Measurements from ENCODE around the gene LNX2.
"Not testable (repeated sequence)": the region's sequence is repeated elsewhere in the genome, so short reads cannot be mapped to it uniquely, and the experiment has no call there.

Gene LNX2

DNA sequence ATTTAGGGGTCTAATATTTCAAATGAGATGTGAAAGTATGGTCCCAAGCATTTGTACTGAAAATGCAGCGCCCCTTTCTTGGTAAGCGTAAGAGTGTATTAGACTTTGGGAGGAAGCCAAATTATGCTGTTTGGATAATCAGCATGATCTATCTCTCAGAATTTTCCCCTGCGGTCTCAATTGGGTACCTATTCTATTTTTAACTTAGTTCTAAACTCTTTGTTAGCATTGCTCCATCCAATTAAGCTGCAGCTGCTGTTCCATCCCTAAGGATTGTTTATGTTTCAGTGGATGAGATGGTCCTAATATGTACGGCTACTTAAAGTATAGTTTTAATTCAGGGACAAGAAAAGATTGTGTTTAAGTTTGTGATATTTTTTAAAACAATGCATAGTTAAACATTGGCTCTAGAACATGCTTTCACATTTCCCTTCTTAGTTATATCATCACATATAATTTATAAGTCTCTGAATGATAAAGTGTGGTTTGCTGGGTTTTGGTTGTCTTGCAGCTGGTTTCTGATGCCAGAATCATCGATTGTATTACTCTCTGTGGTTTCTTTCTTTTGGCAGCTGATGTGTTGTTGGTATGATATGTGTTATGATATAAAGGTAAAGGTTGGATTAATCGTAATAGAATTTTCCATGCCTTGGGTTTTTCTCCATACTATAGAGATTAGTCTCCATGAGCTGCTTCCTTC lies 16.4 kb upstream of the LNX2 start:
- DNase-seq: no peak

DNA sequence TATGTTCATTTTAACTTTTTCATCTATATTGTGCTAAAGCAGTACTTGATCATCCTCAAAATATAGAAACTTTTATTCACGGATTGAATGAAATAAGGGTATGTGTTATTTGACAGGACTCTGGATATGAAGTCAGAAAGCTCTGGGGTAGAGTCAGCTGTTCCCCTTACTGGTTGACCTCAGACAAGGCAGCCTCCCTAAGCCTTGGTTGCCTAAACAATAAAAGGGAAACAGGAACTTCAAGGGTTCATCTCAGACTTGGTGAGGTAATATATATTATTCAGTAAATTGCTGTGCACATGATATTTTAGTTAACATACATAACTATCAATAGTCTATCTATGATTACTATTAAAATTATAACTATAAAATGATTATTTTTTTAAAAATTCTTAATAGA lies 14.9 kb upstream of the LNX2 start:
- no peak for DNase-seq

- DNase-seq: no peak
These were observed 14.5 kb upstream of the LNX2 start for GRCh38 chr13:27634791-27635190.

- DNase-seq: no peak
These were observed 13.9 kb upstream of the LNX2 start for GRCh38 chr13:27634231-27634630.

- DNase-seq: no peak
These were observed 12.3 kb upstream of the LNX2 start for GRCh38 chr13:27632648-27633047.

DNA sequence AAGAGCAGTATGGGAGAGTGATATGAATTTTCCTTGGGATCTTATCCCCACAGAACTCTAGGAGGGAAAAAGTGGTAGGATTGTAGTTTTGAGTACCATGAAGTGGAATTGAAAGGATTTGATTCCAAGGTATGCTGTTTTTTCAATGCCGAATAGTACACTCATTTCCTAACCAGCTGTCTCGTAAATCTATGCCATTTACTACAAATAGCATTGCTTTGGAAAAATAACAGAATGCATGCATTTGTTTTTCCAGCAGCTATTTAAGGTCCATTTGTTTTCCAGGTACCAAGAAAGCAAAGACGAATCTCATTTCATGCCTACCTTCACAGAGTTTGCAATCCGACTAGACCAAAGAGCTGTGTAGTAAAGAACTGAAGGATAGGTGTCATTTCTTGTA lies 11.9 kb upstream of the LNX2 start:
- no peak for DNase-seq

GRCh38 chr13:27631665-27632064 lies 11.3 kb upstream of the LNX2 start:
- DNase-seq: no peak

DNA sequence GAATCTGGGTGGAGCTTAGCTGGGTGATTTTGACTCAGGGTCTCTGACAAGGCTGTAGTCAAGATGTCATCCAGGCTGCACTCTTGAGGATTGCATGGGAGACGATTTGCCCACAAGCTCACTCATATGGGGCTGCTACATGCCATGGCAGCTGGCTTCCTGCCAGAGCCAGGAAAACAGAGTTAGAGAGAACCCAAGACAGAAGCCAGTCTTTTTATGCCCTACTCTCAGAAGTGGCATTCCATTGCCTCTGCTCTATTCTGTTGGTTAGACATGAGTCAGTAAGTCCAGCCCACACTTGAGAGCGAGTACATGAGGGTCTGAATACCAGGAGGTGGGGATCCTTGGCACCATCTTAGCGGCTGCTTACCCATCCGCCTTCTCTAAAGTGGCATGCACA lies 10.8 kb upstream of the LNX2 start:
- DNase-seq: no peak

GRCh38 chr13:27628766-27629165 lies 8.4 kb upstream of the LNX2 start:
- not testable (repeated sequence) for DNase-seq

- no peak for DNase-seq
These were observed 7.8 kb upstream of the LNX2 start for GRCh38 chr13:27628081-27628480.

DNA sequence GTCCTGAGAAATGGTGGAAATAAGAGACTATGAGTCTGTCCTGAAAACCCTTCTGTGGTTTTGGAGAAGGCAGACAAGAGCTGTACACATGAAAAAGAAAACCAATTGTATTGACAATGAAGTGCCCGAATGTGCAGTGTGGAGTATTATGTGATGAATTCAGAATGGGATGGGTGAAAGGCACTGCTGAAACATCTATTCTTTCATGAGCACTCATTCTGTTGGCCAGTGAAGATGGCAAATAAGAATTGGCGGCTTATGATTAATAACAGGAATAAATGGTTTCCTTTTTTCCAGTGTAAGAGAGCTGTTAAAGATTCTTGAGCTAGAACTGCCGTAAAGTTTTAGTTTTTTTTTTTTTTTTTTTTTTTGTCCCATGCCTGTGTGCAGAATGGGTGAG lies 7.1 kb upstream of the LNX2 start:
- DNase-seq: no peak

DNA sequence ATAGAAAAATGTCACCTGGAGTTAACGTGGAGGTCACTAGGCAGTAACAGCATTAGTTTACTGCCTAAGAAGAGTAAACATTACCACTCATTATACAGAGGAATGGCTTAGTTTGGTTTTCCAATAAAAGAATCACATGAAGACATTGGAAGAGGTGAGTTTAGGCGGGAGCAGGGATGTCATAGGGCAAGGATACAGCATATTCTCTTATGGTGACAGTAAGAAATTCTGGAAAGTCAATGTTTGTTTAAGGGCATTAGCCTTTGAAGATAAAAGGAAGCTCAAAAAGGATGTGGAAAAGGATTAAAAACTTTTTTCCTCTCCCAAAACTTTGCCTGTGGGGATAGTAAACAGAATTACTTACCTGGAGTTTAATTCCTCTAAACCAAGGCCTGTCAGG lies 5.5 kb upstream of the LNX2 start:
- no peak for DNase-seq

DNA sequence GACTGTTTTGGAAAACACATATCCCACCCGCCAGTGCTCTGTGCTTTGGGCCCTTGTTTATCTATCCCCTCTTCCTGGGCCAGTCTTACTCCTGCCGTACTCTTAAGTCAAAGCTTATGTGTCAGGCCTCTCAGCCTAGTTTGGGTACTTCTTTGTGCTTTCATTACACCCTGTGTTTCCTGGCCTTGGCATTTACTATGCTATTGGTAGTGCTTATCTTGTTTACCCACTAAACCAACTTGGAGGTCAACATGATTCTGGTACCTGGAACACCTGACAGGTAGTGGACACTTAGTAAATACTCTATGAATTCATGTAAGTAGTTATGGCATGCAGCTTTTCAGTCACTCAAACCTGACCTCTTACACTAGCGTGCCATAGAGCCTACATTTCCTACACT lies 3.7 kb upstream of the LNX2 start:
- DNase-seq: no peak

- DNase-seq: no peak
These were observed 2.6 kb upstream of the LNX2 start for GRCh38 chr13:27622881-27623280.

DNA sequence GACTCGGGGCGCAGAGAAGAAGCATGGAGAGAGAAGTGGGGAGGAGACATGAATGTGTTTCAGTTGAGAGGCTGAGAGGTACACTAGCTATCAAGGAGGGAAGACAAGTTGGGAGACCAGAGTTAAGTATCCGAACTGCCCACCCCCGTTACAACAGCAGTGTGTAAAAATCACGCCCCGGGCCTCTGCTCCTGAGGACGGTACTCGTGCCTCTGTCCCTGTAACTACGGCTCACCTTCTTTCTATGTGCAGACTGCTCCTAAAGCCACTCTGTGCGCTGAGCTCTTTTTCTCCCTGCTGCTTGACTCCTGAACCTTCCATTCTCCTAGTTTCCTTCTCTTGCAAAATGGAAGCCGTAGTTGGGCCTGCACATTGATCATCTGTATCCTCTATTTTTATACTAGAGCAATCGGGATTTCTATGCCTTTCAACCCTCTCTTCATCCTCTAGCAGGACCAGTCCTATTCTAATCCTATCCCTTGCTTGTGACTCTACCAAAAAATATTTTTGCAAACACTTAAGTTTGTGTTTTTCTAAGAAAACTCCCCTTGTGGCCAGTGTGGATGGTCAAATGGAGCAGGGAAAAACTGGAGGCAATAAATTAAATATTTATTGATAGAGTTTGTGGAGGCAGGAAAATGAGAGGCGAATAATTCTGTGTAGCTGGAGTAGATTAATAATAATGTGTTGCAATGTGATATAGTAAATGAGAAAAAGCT lies 1.9 kb upstream of the LNX2 start:
- no peak for DNase-seq

GRCh38 chr13:27621366-27622101 lies 1.2 kb upstream of the LNX2 start, which contains the start of gene POLR1D:
TSS of gene POLR1D (plus strand) at chr13:27621892. CDS start at chr13:27621984, 92 bp downstream.
- peak; percentile 74 to 86 (median 82) for DNase-seq

DNA sequence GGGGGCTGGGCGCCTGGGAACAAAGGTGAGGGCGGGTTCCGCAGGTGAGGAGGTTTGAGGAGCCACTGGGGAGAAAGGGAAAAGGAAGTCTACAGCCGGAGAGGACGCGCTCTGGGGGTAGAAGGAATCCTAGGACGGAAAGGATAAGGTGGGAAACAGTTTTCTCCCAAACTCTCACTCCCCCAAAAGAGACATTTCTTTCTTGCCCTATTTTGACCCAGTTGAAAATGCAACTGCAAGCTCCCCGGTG lies 712 bp upstream of the LNX2 start:
- DNase-seq: no peak

DNA sequence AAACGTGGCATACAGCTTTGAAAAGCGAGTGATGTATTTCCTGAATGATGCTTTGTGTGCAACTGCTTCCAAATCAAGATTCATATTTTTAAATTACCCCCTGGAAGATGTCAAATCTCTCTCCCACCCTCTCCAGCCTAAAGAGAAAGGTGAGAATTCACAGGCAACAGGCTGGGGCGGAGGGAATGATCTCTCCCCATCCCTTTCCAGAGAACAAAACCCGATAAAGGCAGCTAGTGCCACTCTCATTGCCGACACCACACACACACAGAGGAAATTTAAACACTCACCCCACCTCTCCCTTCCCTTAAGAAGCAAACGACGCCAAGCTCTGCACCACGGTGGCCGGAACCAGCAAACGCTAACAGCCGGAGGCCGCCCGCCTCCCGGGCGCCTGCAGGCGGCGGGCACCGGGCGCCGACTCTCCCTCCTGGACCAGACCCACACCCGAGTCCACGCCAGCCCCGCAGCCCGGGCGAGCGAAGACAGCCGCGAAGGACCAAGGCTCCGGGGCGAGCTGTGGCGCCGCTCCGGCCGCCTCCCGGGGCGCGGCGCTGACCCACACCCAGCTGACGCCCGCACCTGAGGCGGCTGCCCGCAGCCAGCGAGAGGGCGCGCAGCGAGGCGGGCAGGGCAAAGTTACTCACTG lies 477 bp downstream of the LNX2 start:
- peak in 4 of 5 donors; percentile 9 to 58 (median 34) for DNase-seq

DNA sequence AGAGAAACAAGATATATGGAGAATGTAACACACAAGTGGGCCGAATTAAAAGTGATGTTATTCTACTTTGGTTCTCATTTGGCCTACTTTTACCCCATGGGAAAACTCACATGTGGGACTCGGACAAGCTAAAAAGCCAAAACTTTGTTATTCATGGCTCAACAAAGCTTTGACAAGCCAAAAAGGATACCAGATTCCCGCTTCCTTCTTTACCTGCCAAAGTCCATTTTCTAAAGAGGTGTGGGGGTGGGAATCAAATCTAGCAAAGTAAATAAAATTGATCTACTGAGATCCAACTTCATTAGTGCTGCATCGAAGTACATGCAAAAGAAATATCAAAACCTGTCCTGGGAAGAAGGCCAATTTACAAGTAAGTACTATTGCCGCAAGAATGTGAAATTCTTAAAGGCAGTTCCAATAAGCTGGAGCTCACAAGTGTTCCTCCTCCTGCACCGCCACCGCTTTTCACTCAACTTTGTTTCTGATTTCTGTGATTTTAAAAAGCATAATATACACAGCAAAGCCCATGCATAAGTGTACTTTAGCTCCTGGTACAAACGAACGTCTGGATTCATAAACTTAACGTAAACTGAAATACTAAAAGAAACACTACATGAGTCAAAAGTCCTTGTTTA lies 1.1 kb downstream of the LNX2 start:
- DNase-seq: no peak

DNA sequence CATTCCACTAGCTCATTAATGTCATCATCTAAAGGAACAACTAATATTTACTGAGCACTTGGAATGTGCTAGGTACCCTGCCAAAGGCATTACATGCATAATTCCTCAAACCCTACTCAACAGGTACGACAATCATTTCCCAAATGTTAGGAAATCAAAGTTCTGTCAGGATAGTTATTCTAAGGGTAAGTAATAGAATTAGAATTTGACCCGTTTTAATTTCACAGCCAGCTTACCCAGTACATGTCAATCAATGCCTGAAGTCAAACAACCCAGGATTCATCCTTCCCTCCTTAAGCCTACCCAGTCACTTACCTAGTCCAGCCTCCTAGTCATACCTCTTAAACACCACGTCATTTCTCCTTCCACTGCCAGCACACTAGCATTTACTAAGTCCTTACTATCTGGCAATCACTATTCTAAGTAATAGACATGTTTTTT lies 2.4 kb downstream of the LNX2 start:
- DNase-seq: no peak

- DNase-seq: no peak
These were observed 6.7 kb downstream of the LNX2 start for GRCh38 chr13:27613628-27614027.

- DNase-seq: no peak
These were observed 13.2 kb downstream of the LNX2 start for GRCh38 chr13:27607125-27607524.

- DNase-seq: no peak
These were observed 14.6 kb downstream of the LNX2 start for GRCh38 chr13:27605610-27606200.

All from T-helper 1 cell (primary cell).